Spleen (tissue), 11 donors: ENCODE measurements around the gene CCDC3. TPM values are rescaled to one million over a fixed set of nuclear protein-coding genes. Genes with fewer than 3 reads are reported as not detected.

Experiments
- DNase-seq: peaks from one replicate; pipeline ENCODE4 v3.0.0-alpha.2; 2020
- H3K27ac ChIP-seq, 8 donors: fragments of 200-600 bp; sonication (generic) in 7 of 8; 1 replicate in 4 of 8; 2 replicates in 4 of 8; pipeline versions ENCODE4 v1.5.0 to v1.8.0; 2016 to 2021; ENCODE audit warnings: inconsistent platforms in 4 of 8, mild to moderate bottlenecking in 4 of 8, moderate library complexity in 1 of 8
- H3K27me3 ChIP-seq, 7 donors: fragments of 200-600 bp; sonication (generic) in 6 of 7; replicated peaks in 1 of 7; 1 replicate in 4 of 7; 2 replicates in 3 of 7; pipeline versions ENCODE4 v1.5.0 to v1.8.0; 2016 to 2021; ENCODE audit warnings: inconsistent platforms in 3 of 7, mild to moderate bottlenecking in 1 of 7
- H3K36me3 ChIP-seq, 6 donors: fragments of 200-600 bp; sonication (generic) in 5 of 6; 1 replicate in 4 of 6; 2 replicates in 2 of 6; pipeline versions ENCODE4 v1.5.0 to v1.8.0; 2016 to 2021; ENCODE audit warnings: inconsistent platforms in 2 of 6
- H3K4me1 ChIP-seq, 6 donors: fragments of 200-600 bp; sonication (generic) in 5 of 6; 1 replicate in 3 of 6; 2 replicates in 3 of 6; pipeline versions ENCODE4 v1.5.0 to v1.8.0; 2016 to 2021; ENCODE audit warnings: inconsistent platforms in 3 of 6
- H3K4me3 ChIP-seq, 8 donors: fragments of 200-600 bp; sonication (generic) in 7 of 8; 1 replicate in 4 of 8; 2 replicates in 4 of 8; pipeline versions ENCODE4 v1.5.0 to v1.8.0; 2016 to 2021; ENCODE audit warnings: inconsistent platforms in 4 of 8, mild to moderate bottlenecking in 4 of 8, moderate library complexity in 2 of 8
- H3K9me3 ChIP-seq, 8 donors: fragments of 200-600 bp; sonication (generic) in 7 of 8; 1 replicate in 4 of 8; 2 replicates in 4 of 8; pipeline versions ENCODE4 v1.5.0 to v1.8.0; 2016 to 2021; ENCODE audit warnings: inconsistent platforms in 4 of 8
- POLR2A ChIP-seq, 3 donors: fragments of 450-650 bp; IDR thresholded peaks; one replicate each; pipeline ENCODE4 v1.5.1; 2017; ENCODE audit warnings: antibody characterized with exemption in 3 of 3, mild to moderate bottlenecking in 1 of 3
- POLR2AphosphoS5 ChIP-seq, 3 donors: sonication (generic); formaldehyde crosslinking; IDR thresholded peaks; one replicate each; pipeline ENCODE4 v1.5.1; 2017; ENCODE audit warnings: antibody characterized with exemption in 3 of 3
- WGBS, 5 donors: extraction: QIAGEN DNeasy Blood & Tissue Kit in 3 of 5; methylation state at CpG; one replicate each; pipeline versions ENCODE4 v1.1.5 to v1.1.7; 2013 to 2018; 5-methylcytosine and 5-hydroxymethylcytosine counted together
- intact Hi-C: fragments of 100-400 bp; cut with DNase I; formaldehyde crosslinking; loops from one replicate; pipeline ENCODE4 v1.15.0; 2023; ENCODE audit warnings: low total_unique reads
- polyA plus RNA-seq, 3 donors: library from polyadenylated mRNA; stranded (reverse); fragments of 200-250 nt; gene quantifications; one replicate each; pipeline ENCODE4 v1.2.1, GENCODE V29; 2013
- total RNA-seq, 7 donors: library from RNA; depleted of rRNA in 3 of 7; stranded (reverse); fragments of >200 nt in 3 of 7; fragmentation: NEBNext Ultra II Directional in 4 of 7; extraction: Animal tissue kit (Norgen Biotek cat#: 25700) in 4 of 7; gene quantifications; one replicate each; pipeline versions ENCODE4 v1.1.0 to v1.2.1, GENCODE V29; 2016 to 2021
- TF ChIP-seq, protein P1 (sequence below), 11 experiments: fragments of 200-600 bp in 7 of 11; fragments of 450-650 bp in 4 of 11; sonication (generic) in 4 of 11; IDR thresholded peaks in 8 of 11; conservative IDR thresholded peaks in 3 of 11; 1 replicate in 7 of 11; 2 replicates in 4 of 11; pipeline versions ENCODE4 v1.4.0 to v1.8.0; 2016 to 2021; ENCODE audit warnings: antibody characterized with exemption in 11 of 11, inconsistent platforms in 4 of 11, mild to moderate bottlenecking in 1 of 11
- donor health status: healthy with polysubstance abuse.
- donor health status: DM: no; HTN: no; CAD: no; lungs with moderate emphysema.
- donor health status: DM: no; HTN: no; CAD: no.
- donor health status: Bipolar disorder and iron deficiency.
- donor health status: healthy.
- donor health status: DM: no; HTN: no; CAD: no.
- donor health status: DM: yes; HTN: yes; CAD: no.

The CCDC3 gene
- total and polyA plus RNA-seq, 10 donors, result 4.7 to 36.9 (median 26.8) TPM

- Histone ChIP-seq H3K27me3 (no peaks in the 10 kb centered on the region), H3K27ac (no peak overlapping the region), H3K9me3 (peaks cover 0 to 12% (median 0%) of the 10 kb centered on the region in 8 donors), H3K4me1 (no peaks in the 10 kb centered on the region), H3K4me3 (no peak overlapping the region), H3K36me3 (no peaks in the 10 kb centered on the region)
- WGBS, 5 donors, result 76 to 93% (median 78%) methylated on average over 5 of the region's 5 CpGs
- intact Hi-C loops, result no loop called here
- no peak for TF ChIP-seq POLR2A (IDR thresholded peaks at IDR 0.05)
- TF ChIP-seq, protein P1, sequence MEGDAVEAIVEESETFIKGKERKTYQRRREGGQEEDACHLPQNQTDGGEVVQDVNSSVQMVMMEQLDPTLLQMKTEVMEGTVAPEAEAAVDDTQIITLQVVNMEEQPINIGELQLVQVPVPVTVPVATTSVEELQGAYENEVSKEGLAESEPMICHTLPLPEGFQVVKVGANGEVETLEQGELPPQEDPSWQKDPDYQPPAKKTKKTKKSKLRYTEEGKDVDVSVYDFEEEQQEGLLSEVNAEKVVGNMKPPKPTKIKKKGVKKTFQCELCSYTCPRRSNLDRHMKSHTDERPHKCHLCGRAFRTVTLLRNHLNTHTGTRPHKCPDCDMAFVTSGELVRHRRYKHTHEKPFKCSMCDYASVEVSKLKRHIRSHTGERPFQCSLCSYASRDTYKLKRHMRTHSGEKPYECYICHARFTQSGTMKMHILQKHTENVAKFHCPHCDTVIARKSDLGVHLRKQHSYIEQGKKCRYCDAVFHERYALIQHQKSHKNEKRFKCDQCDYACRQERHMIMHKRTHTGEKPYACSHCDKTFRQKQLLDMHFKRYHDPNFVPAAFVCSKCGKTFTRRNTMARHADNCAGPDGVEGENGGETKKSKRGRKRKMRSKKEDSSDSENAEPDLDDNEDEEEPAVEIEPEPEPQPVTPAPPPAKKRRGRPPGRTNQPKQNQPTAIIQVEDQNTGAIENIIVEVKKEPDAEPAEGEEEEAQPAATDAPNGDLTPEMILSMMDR (IDR thresholded peaks at IDR 0.05 in 8 of 11, conservative IDR thresholded peaks at IDR 0.05 in 3 of 11), result no peak
- no peak for TF ChIP-seq POLR2AphosphoS5 (IDR thresholded peaks at IDR 0.05)
- DNase-seq, result no peak
Observed at GRCh38 chr10:12875100-12875499, 126.4 kb downstream of the CCDC3 start.

GRCh38 chr10:12874501-12874900, 127.0 kb downstream of the CCDC3 start:
- WGBS, 5 donors, result 89 to 94% (median 92%) methylated on average over 6 of the region's 6 CpGs

GRCh38 chr10:12873172-12873571, 128.3 kb downstream of the CCDC3 start:
- WGBS, 5 donors, result 81 to 89% (median 84%) methylated on average over 8 of the region's 8 CpGs
- TF ChIP-seq POLR2AphosphoS5 (IDR thresholded peaks at IDR 0.05), result no peak
- TF ChIP-seq, protein P1 (IDR thresholded peaks at IDR 0.05 in 8 of 11, conservative IDR thresholded peaks at IDR 0.05 in 3 of 11), result no peak
- TF ChIP-seq POLR2A (IDR thresholded peaks at IDR 0.05), result no peak
- H3K27ac ChIP-seq, result no peak overlapping the region
- no peaks in the 10 kb centered on the region for H3K4me1 ChIP-seq
- H3K36me3 ChIP-seq, result no peaks in the 10 kb centered on the region
- intact Hi-C loops, result no loop called here
- no peak overlapping the region for H3K4me3 ChIP-seq
- H3K9me3 ChIP-seq, result no peaks in the 10 kb centered on the region
- H3K27me3 ChIP-seq, result no peaks in the 10 kb centered on the region
- no peak for DNase-seq

More at GRCh38 chr10:12874501-12874900, 127.0 kb downstream of the CCDC3 start:
- Histone ChIP-seq H3K4me3 (no peak overlapping the region), H3K27me3 (no peaks in the 10 kb centered on the region), H3K4me1 (no peaks in the 10 kb centered on the region), H3K36me3 (no peaks in the 10 kb centered on the region), H3K9me3 (peaks cover 0 to 7% (median 0%) of the 10 kb centered on the region in 8 donors), H3K27ac (no peak overlapping the region)
- no peak for DNase-seq
- no peak for TF ChIP-seq POLR2AphosphoS5 (IDR thresholded peaks at IDR 0.05)
- intact Hi-C loops, result no loop called here

DNA sequence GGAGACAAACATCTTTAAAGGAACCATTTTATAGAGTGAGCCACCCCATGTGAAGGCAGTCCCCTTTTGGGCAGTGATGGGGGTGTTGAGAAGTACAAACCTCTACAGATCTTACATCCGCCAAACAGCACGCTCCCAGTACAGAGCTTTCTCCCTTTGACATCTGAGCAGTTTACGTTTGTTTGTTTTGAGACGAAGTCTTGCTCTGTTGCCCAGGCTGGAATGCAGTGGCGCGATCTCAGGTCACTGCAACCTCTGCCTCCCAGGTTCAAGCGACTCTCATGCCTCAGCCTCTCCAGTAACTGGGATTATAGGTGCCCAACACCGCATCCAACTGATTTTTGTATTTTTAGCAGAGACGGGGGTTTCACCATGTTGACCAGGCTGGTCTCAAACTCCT, 128.9 kb downstream of the CCDC3 start:
- Histone ChIP-seq H3K9me3 (no peaks in the 10 kb centered on the region), H3K4me3 (no peak overlapping the region), H3K27me3 (no peaks in the 10 kb centered on the region), H3K4me1 (no peaks in the 10 kb centered on the region), H3K36me3 (no peaks in the 10 kb centered on the region), H3K27ac (no peak overlapping the region)
- TF ChIP-seq POLR2A (IDR thresholded peaks at IDR 0.05), result no peak
- no peak for TF ChIP-seq POLR2AphosphoS5 (IDR thresholded peaks at IDR 0.05)
- no peak for DNase-seq
- intact Hi-C loops, result no loop called here
- WGBS, 5 donors, result 92 to 95% (median 93%) methylated on average over 9 of the region's 9 CpGs

GRCh38 chr10:12869427-12869826, 132.1 kb downstream of the CCDC3 start:
- WGBS, 5 donors, result 85 to 96% (median 92%) methylated on average over 3 of the region's 3 CpGs
- Histone ChIP-seq H3K27ac (no peak overlapping the region), H3K9me3 (no peaks in the 10 kb centered on the region), H3K27me3 (no peaks in the 10 kb centered on the region), H3K4me3 (no peak overlapping the region), H3K4me1 (no peaks in the 10 kb centered on the region), H3K36me3 (no peaks in the 10 kb centered on the region)
- no peak for DNase-seq
- intact Hi-C loops, result no loop called here
- no peak for TF ChIP-seq POLR2AphosphoS5 (IDR thresholded peaks at IDR 0.05)
- TF ChIP-seq, protein P1 (IDR thresholded peaks at IDR 0.05 in 8 of 11, conservative IDR thresholded peaks at IDR 0.05 in 3 of 11), result no peak
- TF ChIP-seq POLR2A (IDR thresholded peaks at IDR 0.05), result no peak
